HG03342 (cell line): ENCODE data around the gene EFTUD2.
"Not testable (repeated sequence)": the region's sequence is repeated elsewhere in the genome, so short reads cannot be mapped to it uniquely, and the experiment has no call there.

ENCODE experiments used
- ATAC-seq: cut with Tn5 transposase; IDR thresholded peaks from one replicate; pipeline ENCODE4 v1.9.1; 2021; ENCODE audit warnings: mild to moderate bottlenecking, moderate library complexity; ENCODE audit not compliant: unreplicated experiment

The EFTUD2 gene

DNA sequence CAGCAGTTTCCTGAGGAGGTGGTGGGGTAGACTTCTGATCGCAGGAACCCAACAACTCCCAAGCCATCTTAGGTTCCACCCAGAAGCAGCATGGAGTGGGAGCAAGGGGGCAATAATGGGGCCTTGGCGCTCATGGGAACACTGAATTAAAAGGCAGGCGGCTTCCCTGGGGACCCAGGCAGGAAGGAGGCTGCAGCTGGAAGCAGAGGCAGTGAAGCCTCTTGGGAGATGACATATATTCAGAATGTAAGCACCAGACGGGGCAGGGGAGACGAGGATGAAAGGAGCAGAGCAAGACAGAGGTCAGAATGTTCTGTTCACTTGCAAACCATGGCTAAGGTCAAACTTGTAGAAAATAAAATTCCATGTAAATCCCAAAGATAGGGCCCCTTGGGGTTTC is 48.6 kb downstream of the EFTUD2 start:
- no peak for ATAC-seq

DNA sequence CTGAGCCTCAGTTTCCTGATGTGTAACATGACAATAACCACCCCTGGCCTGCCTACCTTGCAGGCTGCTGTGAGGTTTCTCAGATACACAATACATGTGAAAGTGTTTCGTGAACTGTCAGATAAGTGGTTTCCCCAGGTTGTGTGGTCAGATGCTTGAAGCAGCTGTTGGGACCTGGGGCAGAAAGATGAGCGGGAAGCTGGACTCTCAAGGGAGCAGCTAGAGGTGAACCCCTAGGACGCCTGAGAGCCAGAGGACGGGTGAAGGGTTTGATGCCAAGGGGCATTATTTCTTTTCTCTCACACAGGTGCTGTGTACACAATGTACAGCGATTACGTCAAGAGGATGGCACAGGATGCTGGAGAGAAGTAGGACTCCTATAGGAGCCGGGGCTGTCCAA is 49.2 kb downstream of the EFTUD2 start:
- no peak for ATAC-seq

DNA sequence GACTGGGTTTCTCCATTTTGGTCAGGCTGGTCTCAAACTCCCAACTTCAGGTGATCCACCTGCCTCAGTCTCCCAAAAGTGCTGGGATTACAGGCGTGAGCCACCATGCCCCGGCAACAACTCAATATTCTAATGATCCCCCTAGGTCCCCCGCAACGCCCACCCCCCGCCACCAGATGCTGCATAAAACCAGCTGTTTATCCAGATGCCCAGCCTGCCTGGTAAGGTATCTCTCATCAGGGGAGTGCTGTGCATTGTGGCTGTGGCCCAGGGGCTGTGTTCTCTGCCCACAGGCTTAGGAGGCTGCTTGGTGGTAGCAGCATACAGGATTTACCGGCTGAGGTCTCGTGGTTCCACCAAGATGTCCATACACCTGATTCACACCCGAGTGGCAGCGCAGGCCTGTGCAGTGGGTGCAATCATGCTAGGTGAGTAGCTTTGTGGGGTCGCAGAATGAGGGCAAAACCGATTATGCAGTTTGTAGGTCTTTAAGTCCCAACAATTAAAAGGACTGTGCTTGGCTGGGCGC is 50.2 kb downstream of the EFTUD2 start:
- no peak for ATAC-seq

DNA sequence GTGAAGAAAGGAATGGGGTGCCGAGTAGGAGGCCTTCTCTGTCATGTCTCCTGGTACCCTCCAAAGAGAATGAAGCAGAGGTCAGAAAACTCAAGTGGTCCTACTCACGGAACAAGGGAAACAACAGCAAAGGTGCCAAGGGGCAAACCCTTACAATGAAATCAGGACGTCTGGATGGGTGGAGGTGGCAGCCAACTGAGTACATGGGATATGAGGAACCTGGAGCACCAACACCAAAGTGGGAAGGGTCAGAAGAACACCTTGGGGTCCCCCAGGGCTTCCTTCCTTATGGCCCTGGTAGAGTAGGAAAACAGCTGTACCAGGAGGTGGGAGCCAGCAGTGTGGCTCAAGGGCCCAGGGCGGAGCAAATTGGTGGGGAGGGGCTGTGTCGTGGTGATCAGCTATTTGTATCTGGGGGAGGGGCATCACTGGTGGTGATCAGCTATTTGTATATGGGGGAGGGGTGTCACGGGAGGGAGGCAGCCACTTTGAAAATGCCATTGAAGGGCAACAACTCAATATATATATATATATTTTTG is 50.9 kb downstream of the EFTUD2 start:
- ATAC-seq: no peak

DNA sequence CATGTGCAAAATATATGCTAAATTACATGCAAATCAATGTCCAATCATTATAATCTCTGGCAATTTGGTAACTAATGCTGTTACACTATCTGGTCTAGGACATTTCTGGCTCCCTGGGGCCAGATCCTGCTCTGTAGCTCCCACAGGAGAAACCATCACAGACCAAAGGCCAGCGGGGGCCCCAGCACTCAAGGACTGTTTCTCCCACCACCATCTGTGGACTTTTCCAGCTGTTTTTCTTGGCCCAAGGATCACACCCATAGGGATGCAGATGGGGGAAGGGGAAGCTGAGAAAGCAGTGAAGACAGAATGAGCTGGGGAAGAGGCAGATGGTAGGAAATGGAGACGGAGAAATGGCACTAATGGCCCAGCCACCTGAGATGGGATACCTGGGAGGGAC is 51.7 kb downstream of the EFTUD2 start, which contains the start of gene HIGD1B:
Gene HIGD1B, plus strand, starts transcription at position 298 of the 400 bp plus-strand sequence. CDS start 270 bp downstream, outside the sequence.
- no peak for ATAC-seq

DNA sequence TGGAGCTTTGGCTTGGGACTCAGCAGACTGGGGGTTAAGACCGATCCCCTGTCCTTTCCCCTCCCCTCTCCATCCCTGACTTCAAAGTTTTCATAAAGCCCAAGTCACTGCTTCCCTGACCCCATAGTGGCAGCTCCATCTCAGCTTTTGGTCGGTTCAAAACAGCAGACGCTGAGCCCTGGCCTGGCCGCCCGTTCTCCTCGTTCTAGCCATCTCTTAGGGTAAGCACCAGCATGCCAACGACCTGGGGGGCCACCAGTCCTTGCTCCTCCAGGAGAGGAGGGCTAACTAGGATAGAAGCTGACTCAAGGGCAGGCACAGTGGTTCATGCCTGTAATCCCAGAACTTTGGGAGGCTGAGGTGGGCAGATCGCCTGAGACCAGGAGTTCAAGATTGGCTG is 53.0 kb downstream of the EFTUD2 start:
- no peak for ATAC-seq

DNA sequence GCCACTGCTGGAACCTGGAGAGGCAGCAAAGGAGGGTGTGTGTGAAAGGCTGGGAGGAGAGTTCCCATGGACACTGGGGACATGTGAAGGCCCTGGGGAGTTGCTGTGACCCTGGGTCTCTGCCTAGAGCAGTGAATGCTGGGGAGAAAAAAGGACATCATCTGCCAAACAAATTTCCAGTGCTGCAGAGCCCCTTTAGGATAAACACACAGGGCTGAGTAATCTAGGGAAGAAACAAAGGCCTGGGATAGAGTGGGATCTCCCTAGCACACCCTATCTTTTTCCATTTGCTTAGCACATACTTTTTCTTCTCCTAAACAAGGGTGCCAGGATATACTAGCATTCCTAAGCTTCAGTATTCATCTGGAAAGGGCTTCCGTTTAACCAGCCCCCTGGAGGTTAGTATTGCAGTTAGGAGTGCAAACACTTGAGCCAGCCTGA is 54.8 kb downstream of the EFTUD2 start:
- no peak for ATAC-seq

DNA sequence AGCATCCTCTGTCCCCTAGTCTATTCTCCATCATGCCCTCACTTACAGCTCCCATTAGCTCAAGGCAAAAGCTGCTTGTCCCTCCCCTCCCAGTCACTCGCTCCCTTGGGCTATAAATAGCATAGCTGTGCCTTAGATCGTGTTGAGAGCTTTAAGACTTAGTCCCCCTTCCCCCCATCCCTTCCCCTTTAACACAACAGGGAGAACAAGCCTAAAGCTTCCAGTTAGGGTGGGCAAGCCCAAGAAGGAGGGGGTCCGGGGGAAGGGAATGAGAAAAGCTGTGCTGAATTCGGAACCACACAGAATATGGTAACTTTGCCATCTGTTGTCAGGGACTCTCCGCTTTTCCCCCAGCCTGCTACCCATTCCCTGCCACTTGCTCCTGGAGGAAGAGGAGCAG is 56.5 kb downstream of the EFTUD2 start:
- no peak for ATAC-seq

DNA sequence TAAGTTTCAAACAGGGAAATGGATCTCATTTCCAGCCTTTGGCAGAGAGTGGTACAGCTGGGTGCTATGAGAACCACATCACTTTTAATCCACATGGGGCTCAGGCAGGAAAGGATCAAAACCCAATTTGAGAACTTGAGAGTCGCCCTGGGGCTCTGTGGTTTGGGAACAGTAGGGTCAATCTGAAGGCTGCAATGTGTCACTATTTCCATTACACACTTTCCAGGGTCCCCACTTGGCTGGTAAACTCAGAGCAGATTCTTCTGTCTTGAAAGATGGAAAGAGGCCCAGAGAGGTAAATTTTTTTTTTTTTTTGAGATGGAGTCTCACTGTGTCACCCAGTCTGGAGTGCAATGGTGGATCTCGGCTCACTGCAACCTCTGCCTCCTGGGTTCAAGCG is 58.3 kb downstream of the EFTUD2 start:
- no peak for ATAC-seq

DNA sequence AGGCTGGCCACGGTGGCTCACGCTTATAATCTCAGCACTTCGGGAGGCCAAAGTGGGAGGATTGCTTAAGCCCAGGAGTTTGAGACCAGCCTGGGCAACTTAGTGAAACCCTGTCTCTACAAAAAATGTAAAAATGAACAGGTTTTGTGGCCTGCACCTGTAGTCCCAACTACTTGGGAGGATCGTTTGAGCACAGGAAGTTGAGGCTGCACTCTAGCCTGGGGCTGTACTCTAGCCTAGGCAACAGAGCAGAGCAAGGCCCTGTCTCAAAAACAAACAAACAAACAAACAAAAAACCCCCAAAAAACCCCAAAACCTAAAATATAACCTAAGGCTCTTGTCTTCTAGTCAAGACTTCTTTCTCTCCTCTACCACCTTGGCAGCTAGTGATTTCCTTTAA is 59.0 kb downstream of the EFTUD2 start:
- no peak for ATAC-seq

DNA sequence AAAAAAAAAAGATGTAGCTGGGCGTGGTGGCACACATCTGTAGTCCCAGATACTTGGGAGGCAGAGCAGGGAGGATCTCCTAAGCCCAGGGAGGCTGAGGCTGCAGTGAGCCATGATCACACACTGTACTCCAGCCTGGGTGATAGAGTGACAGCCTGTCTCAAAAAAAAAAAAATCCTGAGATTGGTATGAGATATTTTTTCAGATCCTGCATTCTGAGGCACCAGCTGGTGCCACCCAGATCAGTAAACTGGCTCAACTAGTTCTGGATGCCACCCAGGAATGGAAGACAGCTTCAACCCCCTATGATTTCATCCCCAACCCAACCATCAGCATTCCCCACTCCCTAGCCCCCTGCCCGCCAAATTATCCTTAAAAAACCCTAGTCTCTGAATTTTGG is 62.0 kb downstream of the EFTUD2 start:
- ATAC-seq: no peak

DNA sequence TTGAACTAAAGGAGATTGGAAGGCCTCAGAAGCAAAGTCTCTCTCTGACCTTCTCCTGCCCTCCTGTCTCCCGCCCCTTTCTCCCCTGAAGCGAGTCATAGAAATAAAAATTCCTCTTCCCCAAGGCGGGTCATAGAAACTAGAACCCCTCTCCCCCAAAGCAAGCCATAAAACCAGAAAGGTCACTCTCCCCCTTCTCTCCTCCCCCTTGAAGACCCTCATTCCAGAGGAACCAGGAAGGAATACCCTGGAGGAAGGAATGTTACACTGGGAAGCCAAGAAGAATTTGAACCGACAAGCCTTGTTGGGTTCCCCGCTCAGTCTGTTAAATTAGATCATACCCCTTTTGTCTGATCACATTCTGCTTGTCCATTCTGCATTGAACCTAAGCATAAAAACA is 66.4 kb downstream of the EFTUD2 start:
- no peak for ATAC-seq

DNA sequence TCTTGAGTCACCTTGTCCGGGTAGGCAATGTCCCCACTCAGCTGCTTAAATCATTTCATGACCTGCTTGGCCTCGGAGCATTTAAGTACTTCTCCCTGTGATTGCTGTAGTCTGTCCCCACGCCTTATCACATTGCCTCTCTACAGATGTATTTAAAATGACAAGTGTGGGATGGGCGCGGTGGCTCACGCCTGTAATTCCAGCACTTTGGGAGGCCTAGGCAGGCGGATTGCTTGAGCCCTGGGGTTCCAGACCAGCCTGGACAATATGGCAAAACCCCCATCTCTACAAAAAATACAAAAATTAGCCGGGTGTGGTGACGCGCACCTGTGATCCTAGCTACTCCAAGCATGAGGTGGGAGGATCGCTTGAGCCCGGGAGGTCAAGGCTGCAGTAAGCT is 67.9 kb downstream of the EFTUD2 start:
- no peak for ATAC-seq

DNA sequence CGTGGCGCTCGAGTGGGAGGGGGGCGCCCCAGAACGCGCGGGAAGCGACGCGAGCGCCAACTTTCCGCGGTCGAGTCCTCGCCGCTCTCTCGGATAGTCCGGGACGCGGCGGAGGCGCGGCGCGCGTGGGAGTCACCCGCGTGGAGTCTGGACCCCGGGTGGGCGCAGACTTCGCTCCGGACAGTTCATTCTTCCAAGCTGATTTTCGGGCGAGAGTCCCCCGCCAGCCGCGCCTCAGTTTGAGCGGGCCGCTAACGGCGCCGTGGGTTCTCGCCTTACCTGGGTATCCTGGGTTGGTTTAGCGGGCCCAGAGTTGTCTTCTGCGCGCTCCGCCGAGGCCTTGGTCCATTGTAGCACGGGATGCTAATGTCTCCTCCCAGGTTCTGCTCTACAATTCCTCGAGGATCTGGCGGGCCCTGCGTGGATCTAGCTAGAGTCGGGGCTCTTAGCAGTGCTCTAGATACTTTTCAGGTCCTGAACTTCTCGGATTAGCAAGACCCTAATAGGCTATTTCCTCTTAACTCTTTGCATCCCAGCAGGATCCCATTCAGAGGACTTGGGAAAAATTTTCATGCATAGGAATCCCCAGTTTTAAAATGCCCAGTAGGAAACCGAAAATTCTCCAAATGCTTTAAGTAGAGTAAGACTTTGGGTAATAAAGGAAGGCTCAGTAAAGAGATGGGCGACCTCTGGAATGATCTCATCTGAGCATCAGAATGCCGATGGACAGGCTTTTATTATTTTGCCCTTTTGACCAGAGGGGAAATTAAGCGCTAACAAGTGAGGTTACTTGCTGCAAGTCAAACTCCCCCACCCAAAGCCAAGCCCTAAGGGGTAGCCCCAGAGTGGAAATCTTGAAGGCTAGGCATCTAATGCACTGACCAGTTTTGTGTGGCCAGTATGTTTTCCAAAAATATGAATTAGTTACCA is 68.6 kb downstream of the EFTUD2 start:
- no peak for ATAC-seq

DNA sequence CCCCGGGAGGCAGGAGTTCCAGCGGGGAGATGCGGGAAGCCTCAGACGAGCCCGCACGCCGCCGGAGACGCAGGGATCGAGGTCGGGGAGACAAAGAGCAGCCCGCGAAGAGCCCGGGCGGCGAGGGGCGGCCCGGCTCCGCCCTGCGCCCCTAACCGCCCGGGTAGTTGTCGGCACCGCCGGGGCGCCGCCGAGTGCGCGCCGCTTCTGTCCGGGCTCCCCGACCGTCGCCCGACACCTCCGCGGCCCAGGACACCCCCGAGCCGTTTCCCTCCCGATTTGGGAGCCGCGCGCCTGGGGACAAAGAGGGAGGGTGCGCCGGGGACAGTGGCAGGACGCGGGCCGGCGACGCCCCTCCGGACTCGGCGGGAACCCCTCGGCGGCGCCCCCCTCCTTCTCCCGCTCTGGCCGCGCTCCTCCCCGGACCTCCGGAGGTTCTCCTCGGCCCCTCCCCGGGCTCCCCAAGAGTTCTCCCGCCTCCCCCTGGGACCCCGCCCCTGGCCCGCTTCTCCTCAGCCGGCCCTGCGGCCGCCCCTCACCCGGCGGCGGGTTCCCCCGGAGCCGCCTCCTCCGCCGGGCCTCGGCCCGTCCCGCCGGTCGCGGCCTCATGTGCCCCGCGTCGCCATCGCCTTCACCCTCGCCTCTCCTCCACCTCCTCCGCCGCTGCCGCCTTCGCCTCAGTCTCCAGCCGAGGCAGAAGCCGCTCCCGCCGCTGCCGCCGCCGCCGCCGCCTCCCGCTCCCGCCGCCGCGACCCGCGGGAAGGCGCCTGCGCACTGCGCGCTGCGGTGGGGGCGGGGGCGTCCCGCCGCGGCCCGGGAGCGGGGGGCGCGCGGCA is 69.5 kb downstream of the EFTUD2 start, which contains the start of gene GJC1:
Gene GJC1, minus strand, starts transcription at position 765 of the 836 bp plus-strand sequence. CDS start 24,470 bp downstream, outside the sequence.
- no peak for ATAC-seq

DNA sequence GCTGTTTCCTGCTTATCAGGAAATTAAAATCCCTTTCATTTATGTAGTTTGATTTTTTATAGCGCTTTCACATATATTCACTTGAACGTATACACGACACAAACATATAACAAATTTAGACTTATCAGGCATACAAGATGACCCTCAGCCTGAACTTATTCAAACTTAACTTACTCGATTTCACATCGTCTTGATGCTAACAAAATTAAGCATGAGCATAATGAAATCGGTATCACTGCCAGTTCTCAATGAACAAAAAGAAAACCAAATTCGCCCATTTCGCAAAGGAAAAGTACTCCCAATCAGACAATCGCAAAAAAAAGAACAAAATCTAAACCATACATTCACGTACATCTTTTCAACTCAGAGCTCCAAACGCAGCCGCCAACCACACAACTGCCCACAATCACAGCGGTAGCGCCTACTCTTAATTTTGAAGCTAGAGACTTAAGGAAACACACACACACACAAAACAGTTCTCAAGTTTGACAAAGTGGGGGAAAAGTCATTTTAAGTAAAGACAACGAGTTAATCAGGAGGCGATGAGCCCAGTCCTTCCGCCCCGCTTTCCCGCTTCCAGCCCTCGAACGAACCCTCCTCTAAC is 70.2 kb downstream of the EFTUD2 start:
- no peak for ATAC-seq

DNA sequence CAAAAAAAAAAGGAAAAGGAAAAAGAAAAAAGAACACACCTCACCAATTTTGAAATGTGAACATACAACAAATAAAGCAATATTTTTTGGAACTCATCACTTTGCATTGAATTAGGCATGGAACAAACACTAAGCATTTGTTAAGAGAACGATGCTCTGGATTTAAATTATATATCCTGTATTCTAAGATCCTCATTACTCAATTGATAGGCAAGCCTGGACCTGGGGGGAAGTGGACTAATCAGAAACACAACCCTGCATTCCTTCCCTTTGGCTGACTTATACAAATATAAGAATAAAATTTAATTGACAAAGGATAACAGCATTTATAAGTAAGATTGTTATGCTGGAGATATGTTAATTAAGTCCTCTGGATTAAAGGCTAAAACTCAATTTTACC is 71.4 kb downstream of the EFTUD2 start:
- ATAC-seq: no peak

DNA sequence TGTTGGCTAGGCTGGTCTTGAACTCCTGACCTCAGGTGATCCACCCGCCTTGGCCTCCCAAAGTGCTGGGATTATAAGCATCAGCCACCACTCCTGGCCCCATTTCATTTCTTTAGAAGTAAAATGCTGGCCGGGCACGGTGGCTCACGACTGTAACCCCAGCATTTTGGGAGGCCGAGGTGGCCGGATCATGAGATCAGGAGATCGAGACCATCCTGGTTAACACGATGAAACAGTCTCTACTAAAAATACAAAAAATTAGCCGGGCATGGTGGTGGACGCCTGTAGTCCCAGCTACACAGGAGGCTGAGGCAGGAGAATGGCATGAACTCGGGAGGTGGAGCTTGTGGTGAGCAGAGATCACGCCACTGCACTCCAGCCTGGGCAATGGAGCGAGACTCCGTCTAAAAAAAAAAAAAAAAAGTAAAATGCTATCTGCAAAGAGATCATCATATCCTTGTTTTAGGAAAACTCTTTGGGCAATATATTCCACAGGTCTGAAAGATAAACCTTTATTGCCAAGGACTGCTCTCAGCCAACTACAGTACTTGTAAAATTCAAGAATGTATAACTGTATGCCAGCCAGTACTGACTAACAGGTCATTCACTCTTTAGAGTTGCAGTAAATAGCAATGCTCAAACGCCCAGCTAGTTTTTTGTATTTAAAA is 73.0 kb downstream of the EFTUD2 start:
- no peak for ATAC-seq

DNA sequence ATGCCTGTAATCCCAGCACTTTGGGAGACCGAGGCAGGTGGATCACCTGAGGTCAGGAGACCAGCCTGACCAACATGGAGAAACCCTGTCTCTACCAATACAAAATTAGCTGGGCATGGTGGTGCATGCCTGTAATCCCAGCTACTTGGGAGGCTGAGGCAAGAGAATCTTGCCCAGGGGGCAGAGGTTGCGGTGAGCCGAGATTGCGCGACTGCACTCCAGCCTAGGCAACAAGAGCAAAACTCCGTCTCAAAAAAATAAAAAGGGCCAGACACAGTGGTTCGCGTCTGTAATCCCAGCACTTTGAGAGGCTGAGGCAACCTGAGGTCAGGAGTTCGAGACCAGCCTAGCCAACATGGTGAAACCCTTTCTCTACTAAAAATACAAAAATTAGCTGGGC is 74.0 kb downstream of the EFTUD2 start:
- ATAC-seq: not testable (repeated sequence)

DNA sequence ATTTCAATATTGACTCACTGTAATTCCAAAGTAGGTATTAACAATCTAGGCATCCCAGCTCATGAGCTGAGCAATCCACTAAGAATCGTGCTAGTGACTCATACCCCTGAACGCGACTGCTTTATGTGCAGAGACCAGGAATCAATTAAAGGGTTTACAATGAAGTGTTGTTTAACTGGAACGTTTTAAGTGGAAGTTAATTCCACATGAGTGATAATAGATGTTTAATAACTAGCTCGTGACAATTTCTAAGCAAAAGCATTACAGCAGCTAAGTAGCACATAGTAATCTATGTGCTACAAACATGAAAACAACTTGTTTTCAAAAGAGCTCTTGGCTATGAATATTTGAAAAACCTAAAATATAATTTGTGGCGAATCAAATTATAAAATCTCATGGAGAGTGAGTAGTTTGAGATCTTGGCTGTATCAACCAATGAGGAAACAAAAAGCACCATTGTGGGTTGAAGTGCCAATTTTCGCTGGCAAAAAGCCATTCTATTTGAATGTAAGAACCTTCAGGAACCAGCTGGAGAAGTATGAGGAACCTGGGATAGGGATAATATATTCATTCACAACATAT is 78.5 kb downstream of the EFTUD2 start:
- ATAC-seq: no peak
